SKM-1 treated with dmso at 0.1 percent for 144 hours (cell line): ENCODE data around the gene BCL2L13.

Experiments used
- DNase-seq: peaks from one replicate; lab custom pipeline; 2025; ENCODE audit not compliant: unreplicated experiment; lab: John Stamatoyannopoulos, UW

Gene BCL2L13, protein sequence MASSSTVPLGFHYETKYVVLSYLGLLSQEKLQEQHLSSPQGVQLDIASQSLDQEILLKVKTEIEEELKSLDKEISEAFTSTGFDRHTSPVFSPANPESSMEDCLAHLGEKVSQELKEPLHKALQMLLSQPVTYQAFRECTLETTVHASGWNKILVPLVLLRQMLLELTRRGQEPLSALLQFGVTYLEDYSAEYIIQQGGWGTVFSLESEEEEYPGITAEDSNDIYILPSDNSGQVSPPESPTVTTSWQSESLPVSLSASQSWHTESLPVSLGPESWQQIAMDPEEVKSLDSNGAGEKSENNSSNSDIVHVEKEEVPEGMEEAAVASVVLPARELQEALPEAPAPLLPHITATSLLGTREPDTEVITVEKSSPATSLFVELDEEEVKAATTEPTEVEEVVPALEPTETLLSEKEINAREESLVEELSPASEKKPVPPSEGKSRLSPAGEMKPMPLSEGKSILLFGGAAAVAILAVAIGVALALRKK

DNA sequence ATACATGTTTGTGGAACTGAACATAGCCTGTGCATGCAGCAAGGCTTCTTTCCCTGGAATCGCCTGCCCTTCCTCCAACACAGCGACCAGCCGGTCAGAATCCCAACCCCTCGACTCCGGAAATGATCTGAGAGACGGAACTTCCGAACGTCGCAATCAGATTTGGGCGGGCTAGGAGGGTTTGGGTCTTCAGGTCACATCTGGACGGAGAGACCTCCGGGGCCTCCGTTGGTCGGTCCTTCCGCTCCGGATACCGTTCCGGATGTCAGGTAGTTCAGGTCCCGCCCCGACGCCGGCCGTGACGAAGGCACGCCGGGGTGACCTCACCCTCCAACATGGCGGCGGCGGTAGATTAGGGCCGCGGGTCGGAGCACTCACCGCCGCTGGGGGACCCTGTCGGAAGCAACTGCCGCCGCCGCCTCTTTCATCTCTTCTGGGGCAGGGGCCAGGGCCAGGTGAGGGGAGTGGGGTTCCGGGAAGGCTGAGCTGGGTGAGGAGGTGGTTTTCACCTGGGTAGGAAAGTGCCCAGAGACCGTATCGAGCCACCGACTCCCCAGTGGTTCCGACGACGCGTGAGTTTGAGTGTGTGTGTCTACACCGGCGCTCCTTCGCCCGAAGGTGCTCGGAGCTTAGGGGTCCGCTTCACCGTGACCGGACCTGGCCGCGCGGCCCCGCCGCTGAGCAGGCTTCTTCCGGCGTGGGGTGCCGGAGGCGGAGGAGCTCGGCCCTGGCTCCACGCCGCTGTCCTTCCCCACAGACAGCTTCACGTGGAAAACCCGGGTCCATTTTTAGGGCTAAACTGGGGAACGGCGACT lies at the start of gene BCL2L13:
Gene BCL2L13 (plus strand): TSS at position 326 of the 815 bp plus-strand sequence. CDS start 16,955 bp downstream, outside the sequence.
- peak; percentile 88 for DNase-seq

DNA sequence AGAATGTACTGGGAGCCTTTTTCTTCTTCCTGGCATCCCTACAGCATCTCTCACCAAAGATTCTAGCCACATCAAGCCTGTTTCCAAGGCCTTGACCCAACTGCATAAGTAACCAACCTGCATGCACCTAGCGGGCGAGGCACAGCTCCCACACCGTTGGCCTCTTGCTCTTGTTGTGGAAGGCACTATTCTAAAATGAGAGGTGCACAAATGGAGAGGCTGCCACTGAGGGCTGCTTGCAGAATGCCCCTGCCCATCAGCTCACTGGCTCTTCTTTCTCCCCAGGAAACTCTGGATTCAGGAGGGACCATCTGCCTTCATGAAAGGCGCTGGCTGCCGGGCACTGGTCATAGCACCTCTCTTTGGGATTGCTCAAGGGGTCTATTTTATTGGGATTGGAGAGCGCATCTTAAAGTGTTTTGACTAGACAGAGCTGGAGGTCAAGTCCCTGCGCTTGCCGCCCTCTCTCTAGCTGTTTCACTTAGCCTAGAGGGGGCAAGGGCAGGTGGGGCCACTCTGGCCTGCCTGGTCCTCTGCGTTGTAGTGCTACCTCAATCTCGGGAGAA lies 48.7 kb upstream of the BCL2L13 start:
- DNase-seq: no peak

DNA sequence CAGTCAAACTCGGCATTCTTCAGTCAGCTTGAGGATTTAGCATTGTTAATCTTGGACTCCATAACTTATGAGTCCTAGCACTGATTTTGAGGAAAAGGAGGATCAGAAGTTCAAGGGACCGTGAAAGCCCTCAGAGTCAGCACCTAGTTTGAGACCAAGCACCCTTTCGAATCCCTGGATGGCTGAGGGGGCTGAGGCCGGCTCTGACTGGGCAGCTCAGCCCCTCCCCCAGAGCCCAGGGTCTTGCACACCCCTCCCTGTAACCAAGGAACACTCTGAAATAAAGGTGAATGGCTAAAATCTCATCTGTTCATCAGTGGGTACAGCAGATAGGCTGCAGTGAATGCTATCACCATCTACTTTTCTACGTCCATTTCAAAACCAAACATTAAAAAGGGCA lies 48.0 kb upstream of the BCL2L13 start:
- no peak for DNase-seq

DNA sequence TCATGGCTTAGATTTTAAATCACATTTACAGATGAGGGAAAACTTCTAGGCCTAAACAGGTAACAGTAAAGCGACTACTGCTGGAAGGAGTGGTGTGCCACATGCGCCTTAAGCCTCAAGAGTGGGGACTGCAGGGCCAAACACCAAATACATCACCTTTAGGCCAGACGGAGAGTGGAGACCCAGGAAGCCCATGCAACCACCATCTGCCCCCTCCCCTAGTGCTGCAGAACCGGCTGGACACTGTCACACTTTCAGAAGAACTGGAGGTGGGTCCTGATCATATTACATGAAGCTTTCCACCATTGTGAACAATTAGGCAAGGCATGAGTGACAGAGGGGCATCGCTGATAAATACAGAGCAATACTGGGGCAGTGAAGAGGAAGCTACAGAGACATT lies 46.4 kb upstream of the BCL2L13 start:
- DNase-seq: no peak

DNA sequence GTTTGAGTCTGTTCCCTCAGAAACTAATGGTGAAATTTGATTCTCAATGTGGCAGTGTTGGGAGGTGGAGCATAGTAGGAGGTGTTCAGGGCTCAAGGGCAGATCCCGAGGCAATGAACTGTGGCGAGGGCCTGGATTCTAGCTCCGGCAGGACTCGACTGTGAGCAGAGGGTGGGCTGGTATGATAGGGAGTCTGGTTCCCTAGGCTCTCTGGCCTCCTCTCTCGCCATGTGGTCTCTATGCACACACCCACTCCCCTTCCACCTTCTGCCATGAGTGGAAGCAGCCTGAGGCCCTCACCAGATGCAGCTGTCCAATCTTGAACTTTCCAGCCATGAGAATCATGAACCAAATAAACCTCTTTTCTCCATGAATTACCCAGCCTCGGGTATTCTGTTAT lies 42.3 kb upstream of the BCL2L13 start:
- no peak for DNase-seq

DNA sequence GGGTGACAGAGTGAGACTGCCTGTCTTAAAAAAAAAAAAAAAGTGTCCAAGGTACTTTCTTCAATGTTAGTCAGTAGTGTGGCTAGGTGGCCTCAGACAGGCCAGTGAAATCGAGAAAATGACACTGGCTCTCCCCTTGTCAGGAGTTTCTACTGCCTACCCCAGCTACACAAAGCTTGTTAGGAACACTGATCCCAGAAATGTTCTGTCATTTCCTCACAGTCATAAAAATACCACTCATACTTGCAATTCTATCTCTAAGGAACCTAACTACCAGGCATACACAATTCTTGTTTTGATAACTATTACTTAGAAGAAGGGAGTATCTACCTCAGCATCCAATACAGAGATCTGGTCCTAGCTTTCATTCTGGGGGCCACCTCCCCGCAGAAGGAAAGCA lies 41.3 kb upstream of the BCL2L13 start:
- DNase-seq: no peak

DNA sequence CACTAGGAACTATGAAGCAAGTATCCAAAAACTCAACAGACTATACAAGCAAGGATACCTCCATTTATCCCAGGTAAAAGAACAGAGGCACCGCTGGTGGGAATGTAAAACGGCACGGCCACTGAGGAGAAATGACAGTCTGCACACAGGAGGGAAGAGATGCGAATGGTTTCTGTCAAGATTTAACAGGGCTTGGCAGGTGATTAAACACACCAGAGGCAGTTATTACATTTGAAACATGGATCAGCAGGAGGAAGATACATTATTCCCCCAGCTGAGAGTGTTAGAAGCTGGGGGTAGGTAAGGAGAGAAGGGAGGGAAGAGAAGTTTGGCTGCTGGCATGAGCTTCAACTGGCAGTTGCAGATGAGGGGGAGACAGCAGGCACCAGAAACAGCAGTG lies 40.2 kb upstream of the BCL2L13 start:
- DNase-seq: no peak

DNA sequence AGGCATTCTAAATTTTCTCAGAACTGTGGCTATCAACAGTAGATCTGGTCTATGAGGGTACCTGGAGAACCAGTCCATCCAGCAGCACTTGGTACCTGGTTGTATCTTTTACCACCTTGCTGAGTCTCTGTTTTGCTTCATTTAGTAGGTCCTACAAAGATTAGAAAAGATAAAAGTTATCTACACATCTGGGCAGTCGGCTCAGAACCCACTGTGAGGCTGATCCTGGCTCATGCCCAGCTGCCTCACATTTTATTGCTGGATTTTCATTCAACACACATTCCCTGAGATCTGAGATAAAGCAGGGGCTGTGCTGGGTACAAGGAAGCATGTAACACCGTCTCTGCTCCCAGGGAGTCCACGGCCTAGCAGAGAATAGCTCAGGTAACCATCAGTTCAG lies 37.5 kb upstream of the BCL2L13 start:
- no peak for DNase-seq

DNA sequence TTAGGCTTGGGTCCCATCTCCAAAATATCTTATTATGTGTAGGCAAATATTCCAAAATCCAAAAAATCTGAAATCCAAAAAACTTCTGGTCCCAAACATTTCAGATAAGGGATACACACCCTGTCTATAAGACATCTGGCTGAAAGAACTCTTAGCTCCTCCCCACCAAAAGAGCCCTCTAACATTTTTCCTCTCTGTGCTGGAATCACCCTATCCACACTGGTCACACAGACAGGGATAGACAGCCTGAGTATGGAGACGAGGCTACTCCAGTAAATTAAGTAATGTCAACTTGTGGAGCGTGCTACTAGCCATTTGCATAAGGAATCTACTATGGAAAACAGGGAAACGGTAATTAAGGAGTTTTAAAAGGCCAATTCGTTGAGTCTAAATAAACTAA lies 34.9 kb upstream of the BCL2L13 start:
- DNase-seq: no peak

DNA sequence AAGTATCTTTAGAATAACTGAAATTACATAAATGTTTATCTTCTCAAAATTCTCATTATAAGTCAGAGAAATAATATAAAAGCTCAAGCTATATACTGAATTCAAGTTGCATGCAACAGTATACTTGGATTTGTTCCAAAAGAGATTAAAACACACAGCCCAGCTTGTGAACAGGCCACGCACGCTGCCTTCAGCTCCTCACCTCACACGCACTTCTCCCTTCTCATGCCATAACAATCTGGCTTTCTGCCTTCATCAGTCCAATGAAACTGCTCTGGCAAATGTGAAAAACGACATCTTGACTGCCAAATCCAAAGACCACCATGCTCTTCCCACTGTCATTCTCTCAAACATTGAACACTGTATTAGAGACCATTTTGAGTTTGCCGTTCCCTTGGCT lies 32.1 kb upstream of the BCL2L13 start:
- no peak for DNase-seq

DNA sequence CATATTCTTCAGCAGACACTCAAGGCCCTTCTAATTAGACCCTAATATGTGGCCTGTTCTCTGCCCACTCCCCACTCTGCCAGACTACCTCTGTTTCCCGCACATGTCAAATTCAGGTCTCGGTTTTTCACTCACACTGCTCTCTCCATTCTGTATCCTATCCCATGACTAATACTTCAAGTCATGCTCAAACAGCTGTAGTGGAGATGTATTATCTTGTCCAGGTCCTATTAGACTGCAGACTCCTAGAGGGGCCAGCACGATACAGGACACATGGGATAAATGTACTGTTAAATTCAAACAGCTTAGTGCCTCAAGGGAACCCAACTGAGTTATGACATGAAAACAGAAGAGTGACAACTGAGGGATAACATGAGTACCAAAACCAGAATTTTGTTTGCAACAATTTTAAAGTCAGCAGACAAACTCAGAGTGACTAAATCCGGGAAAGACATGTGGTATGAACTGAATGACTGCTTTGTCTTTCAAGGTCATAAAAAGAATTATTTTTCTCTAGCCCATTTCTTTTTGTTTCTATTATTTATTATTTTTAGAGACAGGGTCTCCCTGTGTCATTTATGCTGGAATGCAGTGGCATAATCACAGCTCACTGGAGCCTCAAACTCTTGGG lies 30.6 kb upstream of the BCL2L13 start:
- DNase-seq: no peak

DNA sequence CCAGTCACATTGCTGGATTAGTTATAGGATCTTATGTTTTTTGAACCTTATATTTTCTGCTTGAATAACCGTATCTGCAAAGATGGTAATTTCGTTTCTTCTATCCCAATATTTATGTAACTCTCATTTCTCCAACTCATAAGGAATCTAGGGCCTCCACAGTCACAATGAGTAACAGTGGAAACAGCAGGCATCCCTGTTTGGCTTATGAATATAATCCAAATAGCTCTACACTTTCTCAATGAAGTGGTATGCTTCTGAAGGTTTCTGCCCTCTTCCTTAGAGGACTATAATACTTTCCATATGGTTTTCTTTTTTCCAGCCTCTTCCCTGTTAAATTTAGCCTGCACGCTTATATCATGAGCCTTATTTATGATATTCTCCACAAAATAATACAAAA lies 26.5 kb upstream of the BCL2L13 start:
- no peak for DNase-seq

DNA sequence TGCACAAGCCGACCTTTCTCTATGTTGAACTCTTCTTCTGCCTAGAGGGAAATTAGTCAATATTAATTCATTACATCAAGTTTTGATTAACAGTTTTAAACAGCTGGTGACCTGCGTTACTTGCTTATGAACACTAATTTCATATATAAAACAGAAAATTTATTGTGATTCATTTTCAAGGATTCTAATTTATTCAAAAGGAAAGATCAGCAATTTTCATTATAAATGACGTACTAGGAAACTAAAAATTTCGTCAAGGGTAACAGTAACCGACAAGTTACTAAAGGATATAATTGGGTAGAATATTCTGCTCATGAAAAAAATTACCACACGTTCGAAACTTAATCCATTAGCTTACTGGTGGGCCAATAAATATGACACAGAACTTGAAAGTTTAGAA lies 25.3 kb upstream of the BCL2L13 start:
- DNase-seq: no peak

DNA sequence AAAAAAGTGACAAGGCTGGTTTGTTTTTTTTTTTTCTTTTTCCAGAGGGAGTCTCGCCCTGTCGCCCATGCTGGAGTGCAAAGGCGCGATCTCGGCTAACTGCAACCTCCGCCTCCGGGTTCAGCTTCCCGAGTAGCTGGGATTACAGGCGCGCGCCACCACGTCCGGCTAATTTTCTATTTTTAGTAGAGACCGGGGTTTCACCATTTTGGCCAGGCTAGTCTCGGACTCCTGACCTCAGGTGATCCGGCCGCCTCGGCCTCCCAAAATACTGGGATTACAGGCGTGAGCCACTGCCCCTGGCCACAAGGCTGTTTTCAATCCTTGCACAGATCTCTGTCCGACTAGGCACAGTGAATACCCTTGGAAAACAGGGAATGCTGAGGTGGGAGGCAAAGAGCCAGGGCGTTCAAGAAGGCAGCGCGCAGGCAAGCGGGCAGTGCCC lies 10.6 kb upstream of the BCL2L13 start:
- DNase-seq: no peak

DNA sequence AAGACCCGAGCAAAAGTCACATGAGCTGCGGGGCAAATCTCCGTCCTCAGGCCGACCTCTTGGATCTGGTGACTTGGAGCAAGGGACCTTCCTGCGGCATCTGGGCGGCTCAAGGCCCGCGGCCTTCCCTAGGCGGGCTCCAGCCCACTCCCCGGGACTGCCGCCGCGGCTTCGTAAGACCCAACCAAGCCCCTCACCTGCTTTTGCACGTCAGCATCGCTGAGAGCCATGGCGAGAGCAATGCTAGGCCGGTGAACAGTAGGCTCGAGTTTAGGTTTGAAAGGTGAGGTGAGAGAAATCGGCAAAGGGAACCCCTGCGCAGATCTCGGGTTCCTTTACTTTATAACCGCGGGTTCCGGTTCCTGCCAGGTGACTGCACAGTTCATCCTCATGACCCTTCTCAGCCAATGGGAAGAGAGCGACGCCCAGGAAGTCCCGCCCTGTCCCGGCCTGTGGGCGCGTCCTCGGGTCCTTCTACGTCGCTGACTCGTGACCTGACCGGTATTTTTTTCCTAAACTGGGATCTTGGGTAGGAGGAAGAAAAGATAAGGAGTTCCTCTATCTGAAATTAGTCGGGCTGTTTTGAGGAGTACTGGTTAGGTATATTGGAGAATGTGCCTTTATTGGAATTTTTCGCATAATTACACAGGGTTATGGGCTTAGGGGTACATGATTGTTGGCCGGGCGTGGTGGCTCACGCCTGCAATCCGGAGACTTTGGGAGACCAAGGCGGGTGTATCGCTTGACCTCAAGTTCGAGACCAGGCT lies 10.0 kb upstream of the BCL2L13 start, which contains the start of gene ATP6V1E1:
Gene ATP6V1E1 (minus strand): TSS at position 344 of the 767 bp plus-strand sequence. CDS start 114 bp downstream, at position 230.
- DNase-seq: peak; percentile 91

DNA sequence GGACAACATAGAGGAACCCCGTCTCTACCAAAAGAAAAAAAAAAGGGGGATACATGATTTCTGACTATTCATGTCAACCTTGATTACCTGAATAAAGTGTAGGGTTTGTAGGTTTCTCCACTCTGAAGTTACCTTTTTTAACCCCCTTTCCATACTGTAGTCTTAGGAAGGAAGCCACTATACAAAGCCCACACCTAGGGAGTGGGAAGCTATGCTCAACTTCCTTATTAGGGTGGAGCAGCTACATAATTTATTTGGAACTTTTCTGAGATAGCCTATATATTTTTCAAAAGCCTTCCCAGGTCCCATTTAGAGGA lies 9.4 kb upstream of the BCL2L13 start:
- no peak for DNase-seq

DNA sequence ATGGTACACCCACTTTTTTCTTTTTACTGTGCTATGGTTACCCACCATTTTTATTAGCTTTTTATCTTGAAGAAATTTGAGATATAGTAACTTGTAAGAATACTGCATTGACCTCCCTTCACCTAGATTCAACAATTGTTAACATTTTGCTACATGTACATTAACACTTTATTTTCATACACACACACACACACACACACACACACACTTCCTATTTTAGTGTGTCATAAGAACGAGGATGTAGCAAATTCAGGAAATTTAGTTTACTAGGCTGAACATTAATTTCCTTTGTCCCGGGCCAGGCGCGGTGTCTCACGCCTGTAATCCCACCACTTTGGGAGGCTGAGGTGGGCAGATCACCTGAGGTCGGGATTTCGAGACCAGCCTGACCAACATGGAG lies 8.9 kb upstream of the BCL2L13 start:
- DNase-seq: no peak

DNA sequence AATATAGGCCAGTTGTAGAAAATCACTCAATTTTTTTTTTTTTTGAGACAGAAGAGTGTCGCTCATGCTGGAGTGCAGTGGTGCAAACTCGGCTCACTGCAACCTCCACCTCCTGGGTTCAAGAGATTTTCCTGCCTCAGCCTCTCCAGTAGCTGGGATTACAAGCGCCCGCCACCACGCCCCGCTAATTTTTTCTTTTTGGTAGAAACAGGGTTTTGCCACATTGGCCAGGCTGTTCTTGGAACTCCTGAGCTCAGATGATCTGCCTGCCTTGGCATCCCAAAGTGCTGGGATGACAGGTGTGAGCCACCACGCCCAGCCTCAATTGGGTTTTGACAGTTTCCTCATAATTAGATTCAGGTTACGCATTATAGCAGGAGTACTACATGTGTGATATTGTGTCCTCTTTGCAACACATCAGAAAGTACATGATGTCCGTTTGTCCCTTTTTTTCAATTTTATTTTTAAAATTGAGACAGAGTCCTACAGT lies 7.4 kb upstream of the BCL2L13 start:
- DNase-seq: no peak

DNA sequence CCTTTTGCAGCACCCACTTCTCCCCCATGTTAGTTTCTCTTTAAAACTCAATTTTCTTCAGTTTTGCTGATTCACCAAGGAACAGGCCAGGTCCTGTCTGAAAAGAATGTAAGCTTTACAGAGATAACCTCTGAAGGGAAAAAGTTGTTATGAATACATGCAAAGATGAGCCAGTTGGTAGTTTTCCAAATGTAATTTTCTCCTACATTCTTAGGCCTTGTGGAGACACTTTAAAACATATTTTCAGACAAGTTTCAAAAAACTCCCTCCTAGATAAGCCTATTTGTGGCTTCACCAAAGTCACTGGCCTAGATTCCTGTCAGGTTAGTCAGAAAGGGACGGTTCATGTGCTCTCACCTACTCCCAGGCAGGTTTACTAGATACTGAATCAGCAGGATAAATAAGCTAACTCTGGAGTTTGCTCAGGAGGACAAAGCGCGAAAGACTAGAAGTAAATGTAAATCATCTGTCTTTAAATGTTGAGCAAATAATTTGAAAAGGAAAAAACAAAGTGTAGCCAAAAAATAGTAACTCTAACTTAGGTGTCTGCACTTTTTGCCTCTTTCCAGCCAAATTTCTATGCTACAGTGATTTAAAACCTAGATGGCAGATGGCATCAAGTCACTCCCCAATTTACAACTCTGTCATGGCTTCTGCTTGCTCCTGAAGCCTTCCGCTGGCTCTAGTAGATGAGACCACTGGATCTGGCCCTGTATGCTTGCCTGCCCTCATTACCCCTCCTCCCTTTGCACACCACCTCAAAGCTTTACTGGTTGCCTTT lies 5.2 kb upstream of the BCL2L13 start:
- DNase-seq: no peak

DNA sequence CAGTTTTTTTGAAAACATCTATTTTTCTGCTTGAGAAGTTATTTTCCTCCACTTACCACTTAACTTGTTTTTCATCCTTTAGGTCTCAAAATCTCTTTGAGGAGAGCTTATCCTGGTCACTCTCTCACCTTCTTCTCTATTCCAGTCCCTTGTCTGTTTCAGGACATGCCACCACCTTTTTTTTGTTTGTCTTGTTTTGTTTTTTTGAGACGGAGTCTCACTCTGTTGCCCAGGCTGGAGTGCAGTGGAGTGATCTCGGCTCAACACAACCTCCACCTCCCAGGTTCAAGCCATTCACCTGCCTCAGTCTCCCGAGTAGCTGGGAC lies 4.6 kb upstream of the BCL2L13 start:
- no peak for DNase-seq
